Vagina (tissue), 2 donors: Measurements from ENCODE around the gene MAML3. TPM values are rescaled to one million over a fixed set of nuclear protein-coding genes. Genes with fewer than 3 reads are reported as not detected.

Experiments used
- DNase-seq, 2 donors: peaks; one replicate each; pipeline ENCODE4 v3.0.0-alpha.2; 2017; ENCODE audit errors: extremely low spot score in 2 of 2
- H3K27ac ChIP-seq: fragments of 200-600 bp; sonication (generic); one replicate; pipeline ENCODE4 v1.5.1; 2019
- H3K27me3 ChIP-seq: fragments of 200-600 bp; sonication (generic); one replicate; pipeline ENCODE4 v1.5.1; 2019
- H3K36me3 ChIP-seq, 2 donors: fragments of 200-600 bp; sonication (generic); one replicate each; pipeline ENCODE4 v1.5.1; 2017 to 2019
- H3K4me1 ChIP-seq: fragments of 200-600 bp; sonication (generic); one replicate; pipeline ENCODE4 v1.5.1; 2019
- H3K4me3 ChIP-seq, 2 donors: fragments of 200-600 bp; sonication (generic); 1 replicate in 1 of 2; 2 replicates in 1 of 2; pipeline ENCODE4 v1.5.1; 2016 to 2019
- H3K9me3 ChIP-seq: fragments of 200-600 bp; sonication (generic); one replicate; pipeline ENCODE4 v1.5.1; 2019
- POLR2A ChIP-seq, 2 donors: fragments of 450-650 bp; IDR thresholded peaks; one replicate each; pipeline ENCODE4 v1.6.1; 2017; ENCODE audit warnings: antibody characterized with exemption in 2 of 2, mild to moderate bottlenecking in 2 of 2, moderate library complexity in 2 of 2
- POLR2AphosphoS5 ChIP-seq, 2 donors: sonication (generic); formaldehyde crosslinking; IDR thresholded peaks; one replicate each; pipeline ENCODE4 v1.9.0; 2017; ENCODE audit warnings: antibody characterized with exemption in 2 of 2, mild to moderate bottlenecking in 2 of 2, low read depth in 1 of 2; ENCODE audit not compliant: insufficient read depth in 1 of 2
- intact Hi-C: fragments of 100-400 bp; cut with DNase I; formaldehyde crosslinking; loops from one replicate; pipeline ENCODE4 v1.15.1; 2023
- total RNA-seq: library from RNA; depleted of rRNA; stranded (reverse); fragments of >200 nt; gene quantifications from one replicate; pipeline ENCODE4 v1.2.3, GENCODE V29; 2016
- TF ChIP-seq, protein P1 (sequence below), 3 experiments: fragments of 450-650 bp in 2 of 3; fragments of 200-600 bp in 1 of 3; sonication (generic) in 1 of 3; IDR thresholded peaks; one replicate each; pipeline ENCODE4 v1.5.1; 2017 to 2019; ENCODE audit warnings: antibody characterized with exemption in 3 of 3, mild to moderate bottlenecking in 2 of 3, moderate library complexity in 2 of 3

MAML3 gene
- total RNA-seq, 1 donor from 2014 or later = 16.2 TPM

DNA sequence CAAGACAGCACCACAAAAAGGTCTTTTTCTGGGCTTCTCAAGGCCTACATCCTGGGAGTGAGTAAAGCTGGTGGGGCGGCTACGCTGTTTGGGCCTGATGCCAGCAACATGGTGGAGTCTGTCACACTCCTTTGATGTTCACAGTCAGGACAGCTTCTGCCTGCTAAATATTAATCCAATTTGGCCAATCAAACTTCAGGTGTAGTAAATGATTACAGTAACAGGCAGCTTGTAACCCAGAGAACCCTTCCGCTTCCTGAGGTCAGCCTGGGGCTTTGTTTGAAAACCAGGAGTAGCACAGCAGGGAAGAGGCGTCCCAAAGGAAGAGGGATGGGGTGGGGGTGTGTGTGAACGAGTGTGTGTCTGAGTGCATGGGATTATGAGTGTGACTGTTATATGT, 220.4 kb downstream of the MAML3 start:
- no peaks in the 10 kb centered on the region for H3K27me3 ChIP-seq
- DNase-seq = no peak
- no peak for TF ChIP-seq POLR2AphosphoS5 (IDR thresholded peaks at IDR 0.05; ENCODE audit: insufficient read depth in 1 of 2, low read depth in 1 of 2)
- no peaks in the 10 kb centered on the region for H3K9me3 ChIP-seq
- H3K4me1 ChIP-seq = peaks cover 15% of the 10 kb centered on the region
- no peak overlapping the region for H3K4me3 ChIP-seq
- intact Hi-C loops = no loop called here
- H3K36me3 ChIP-seq = no peaks in the 10 kb centered on the region
- peak overlapping the region; percentile 38 for H3K27ac ChIP-seq

DNA sequence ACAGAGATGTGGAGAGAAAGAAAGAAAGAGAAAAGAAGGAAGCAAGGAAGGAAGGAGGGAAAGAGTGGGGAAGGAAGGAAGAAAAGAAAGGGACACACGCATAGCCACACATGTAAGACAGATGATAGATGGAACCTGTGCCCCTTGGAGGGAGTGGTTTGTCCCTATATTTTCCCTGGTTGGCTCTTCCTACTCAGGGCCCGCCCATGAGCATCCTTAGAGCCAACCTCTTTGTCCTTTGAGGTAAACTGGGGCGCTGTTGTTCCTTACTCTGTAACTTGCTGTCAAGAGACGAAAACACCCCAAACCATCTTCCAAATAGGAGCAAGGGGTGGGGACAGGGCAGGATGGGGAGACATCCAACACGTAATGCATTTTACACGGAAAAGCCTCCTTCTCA, 220.9 kb downstream of the MAML3 start:
- no peak overlapping the region for H3K27ac ChIP-seq
- no peaks in the 10 kb centered on the region for H3K36me3 ChIP-seq
- intact Hi-C loops = no loop called here
- TF ChIP-seq POLR2AphosphoS5 (IDR thresholded peaks at IDR 0.05; ENCODE audit: insufficient read depth in 1 of 2, low read depth in 1 of 2) (no peak), POLR2A (IDR thresholded peaks at IDR 0.05) (no peak)
- TF ChIP-seq, protein P1, sequence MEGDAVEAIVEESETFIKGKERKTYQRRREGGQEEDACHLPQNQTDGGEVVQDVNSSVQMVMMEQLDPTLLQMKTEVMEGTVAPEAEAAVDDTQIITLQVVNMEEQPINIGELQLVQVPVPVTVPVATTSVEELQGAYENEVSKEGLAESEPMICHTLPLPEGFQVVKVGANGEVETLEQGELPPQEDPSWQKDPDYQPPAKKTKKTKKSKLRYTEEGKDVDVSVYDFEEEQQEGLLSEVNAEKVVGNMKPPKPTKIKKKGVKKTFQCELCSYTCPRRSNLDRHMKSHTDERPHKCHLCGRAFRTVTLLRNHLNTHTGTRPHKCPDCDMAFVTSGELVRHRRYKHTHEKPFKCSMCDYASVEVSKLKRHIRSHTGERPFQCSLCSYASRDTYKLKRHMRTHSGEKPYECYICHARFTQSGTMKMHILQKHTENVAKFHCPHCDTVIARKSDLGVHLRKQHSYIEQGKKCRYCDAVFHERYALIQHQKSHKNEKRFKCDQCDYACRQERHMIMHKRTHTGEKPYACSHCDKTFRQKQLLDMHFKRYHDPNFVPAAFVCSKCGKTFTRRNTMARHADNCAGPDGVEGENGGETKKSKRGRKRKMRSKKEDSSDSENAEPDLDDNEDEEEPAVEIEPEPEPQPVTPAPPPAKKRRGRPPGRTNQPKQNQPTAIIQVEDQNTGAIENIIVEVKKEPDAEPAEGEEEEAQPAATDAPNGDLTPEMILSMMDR (IDR thresholded peaks at IDR 0.05) = no peak
- no peaks in the 10 kb centered on the region for H3K27me3 ChIP-seq
- no peak overlapping the region for H3K4me3 ChIP-seq
- H3K9me3 ChIP-seq = no peaks in the 10 kb centered on the region
- DNase-seq = no peak
- H3K4me1 ChIP-seq = peaks cover 15% of the 10 kb centered on the region

DNA sequence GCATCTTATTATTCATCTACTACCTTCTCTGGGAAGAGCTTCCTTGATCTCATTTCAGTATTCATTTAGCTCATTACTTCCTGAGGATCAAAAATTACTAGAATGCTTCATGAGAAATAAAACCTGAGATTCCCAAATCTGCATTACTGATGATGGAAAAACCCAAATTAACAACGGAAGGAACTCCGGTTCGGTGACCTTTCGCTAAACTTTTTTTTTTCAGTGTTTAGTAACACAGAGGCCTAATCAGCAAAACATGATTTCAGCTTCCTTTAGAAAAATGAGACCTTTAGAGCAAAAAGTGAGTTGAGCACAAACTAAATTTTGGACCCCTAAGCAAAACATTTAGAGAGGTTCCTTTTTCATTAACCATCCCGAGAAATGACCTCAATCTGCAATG, 229.2 kb downstream of the MAML3 start:
- Histone ChIP-seq H3K4me1 (peaks cover 35% of the 10 kb centered on the region), H3K9me3 (no peaks in the 10 kb centered on the region), H3K27me3 (no peaks in the 10 kb centered on the region), H3K36me3 (no peaks in the 10 kb centered on the region), H3K4me3 (no peak overlapping the region), H3K27ac (no peak overlapping the region)
- intact Hi-C loops = no loop called here
- DNase-seq = no peak
- TF ChIP-seq, protein P1 (IDR thresholded peaks at IDR 0.05) = no peak
- TF ChIP-seq POLR2AphosphoS5 (IDR thresholded peaks at IDR 0.05; ENCODE audit: insufficient read depth in 1 of 2, low read depth in 1 of 2) = no peak
- no peak for TF ChIP-seq POLR2A (IDR thresholded peaks at IDR 0.05)

DNA sequence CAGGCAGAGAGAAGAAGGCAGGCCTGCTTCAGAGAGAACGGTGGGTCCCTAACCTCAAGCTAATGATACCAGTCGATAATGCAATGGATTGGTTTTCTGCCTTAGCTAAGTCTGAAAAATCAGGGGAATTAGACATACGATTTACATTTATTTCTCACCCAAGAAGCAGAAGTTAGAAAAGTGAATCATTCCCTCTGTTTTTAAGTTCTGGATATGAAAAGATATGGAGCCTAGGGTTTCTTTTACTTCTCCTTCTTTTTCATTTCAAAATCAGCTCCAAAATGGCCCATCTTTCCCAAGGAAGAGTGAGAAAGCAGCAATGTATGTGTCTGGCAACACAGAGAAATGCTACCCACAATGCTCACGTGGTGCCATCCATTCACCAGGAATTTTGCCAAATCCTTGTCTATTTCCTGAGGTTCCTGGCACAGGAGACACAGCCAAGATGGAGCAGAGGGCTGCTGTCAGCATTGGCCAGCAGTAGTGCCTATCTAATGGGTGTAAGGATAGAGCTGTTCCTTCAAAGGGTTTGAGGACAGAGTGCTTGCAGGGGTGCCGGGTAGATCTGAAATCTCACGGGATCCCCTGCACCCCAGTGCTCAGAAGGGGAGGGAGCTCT, 231.5 kb downstream of the MAML3 start:
- H3K4me3 ChIP-seq = no peak overlapping the region
- no peaks in the 10 kb centered on the region for H3K36me3 ChIP-seq
- no peak overlapping the region for H3K27ac ChIP-seq
- intact Hi-C loops = no loop called here
- no peaks in the 10 kb centered on the region for H3K27me3 ChIP-seq
- DNase-seq = no peak
- peaks cover 49% of the 10 kb centered on the region for H3K4me1 ChIP-seq
- H3K9me3 ChIP-seq = no peaks in the 10 kb centered on the region
- TF ChIP-seq POLR2AphosphoS5 (IDR thresholded peaks at IDR 0.05; ENCODE audit: insufficient read depth in 1 of 2, low read depth in 1 of 2) (no peak), POLR2A (IDR thresholded peaks at IDR 0.05) (no peak)
- TF ChIP-seq, protein P1 (IDR thresholded peaks at IDR 0.05) = no peak

DNA sequence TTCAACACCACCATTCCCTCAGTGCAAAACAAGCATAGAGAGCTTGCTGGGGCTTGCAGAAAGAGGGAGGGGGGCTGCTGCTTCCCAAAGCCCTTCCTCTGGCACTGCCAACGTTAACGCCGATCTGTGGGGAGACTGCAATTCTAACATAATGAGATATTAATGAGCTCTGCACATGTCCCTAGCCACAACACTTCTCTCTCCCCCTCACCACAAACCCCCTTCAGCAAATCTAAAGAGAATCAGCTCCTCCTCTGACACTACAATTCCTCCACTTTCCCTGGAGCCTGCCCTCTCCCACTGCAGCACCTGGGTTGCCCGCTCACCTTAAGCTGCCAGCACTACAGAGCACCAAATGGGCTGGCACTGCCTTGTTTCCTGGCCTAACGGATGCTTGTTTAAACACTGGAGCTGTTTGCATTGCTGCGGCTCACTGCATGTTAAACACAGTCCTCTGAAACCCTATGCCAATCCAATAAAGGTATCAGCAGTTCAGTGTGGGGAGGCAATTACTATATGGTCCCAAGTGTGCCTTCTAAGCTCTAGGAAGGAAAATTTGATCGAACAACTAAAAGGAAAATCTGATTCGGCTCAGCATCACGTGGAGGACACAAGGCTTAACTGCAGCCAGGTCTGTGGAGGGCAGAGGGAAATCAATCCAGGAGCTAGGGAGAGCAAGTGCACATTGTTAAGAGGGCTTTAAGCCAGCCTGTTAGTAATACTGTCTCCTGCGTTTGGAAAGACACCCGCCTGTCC, 232.4 kb downstream of the MAML3 start:
- Histone ChIP-seq H3K4me1 (peaks cover 49% of the 10 kb centered on the region), H3K4me3 (no peak overlapping the region)
- no peak for DNase-seq

More for the DNA sequence above, 232.4 kb downstream of the MAML3 start:
- Histone ChIP-seq H3K27ac (peak overlapping the region; percentile 66), H3K36me3 (no peaks in the 10 kb centered on the region), H3K27me3 (no peaks in the 10 kb centered on the region), H3K9me3 (no peaks in the 10 kb centered on the region)
- TF ChIP-seq POLR2AphosphoS5 (IDR thresholded peaks at IDR 0.05; ENCODE audit: insufficient read depth in 1 of 2, low read depth in 1 of 2) (no peak), POLR2A (IDR thresholded peaks at IDR 0.05) (no peak)
- TF ChIP-seq, protein P1 (IDR thresholded peaks at IDR 0.05) = no peak
- intact Hi-C loops = no loop called here
